Endothelial cell of umbilical vein (primary cell): ENCODE data around the gene SLC8A1. TPM values are rescaled to one million over a fixed set of nuclear protein-coding genes. Genes with fewer than 3 reads are reported as not detected.

Source experiments
- BruUV-seq: library from RNA; stranded (reverse); fragments of 400-500 nt; replicated peaks from 2 replicates; lab custom pipeline; 2021; lab: Mats Ljungman, UMichigan
- CTCF ChIA-PET: fragments of 300-600, 350-600 bp; sonication (Branson Sonifier 250); formaldehyde crosslinking; loops from one replicate; lab custom pipeline; 2021; ENCODE audit warnings: antibody characterized with exemption, inconsistent platforms; lab: Charles Lee
- POLR2A ChIA-PET: fragments of 300-600, 350-600 bp; sonication (Branson Sonifier 250); formaldehyde crosslinking; loops from one replicate; lab custom pipeline; 2021; ENCODE audit warnings: antibody characterized with exemption, inconsistent platforms; lab: Charles Lee
- DNase-seq: peaks from one replicate; pipeline ENCODE4 v3.0.0-alpha.2; 2011; ENCODE audit warnings: low read depth, low spot score
- FAIRE-seq: peaks from 2 replicates; lab custom pipeline; 2011; peaks lifted over from hg19 to GRCh38; lab: Jason Lieb, UNC
- H2AFZ ChIP-seq: 2 replicates; pipeline ENCODE4 v1.6.0; 2012; ENCODE audit warnings: low read depth, low read length, control low read depth, inconsistent platforms
- H3K27ac ChIP-seq: 2 replicates; pipeline ENCODE4 v1.5.1; 2011; ENCODE audit warnings: low read depth, mild to moderate bottlenecking, control low read depth, low read length, moderate library complexity; ENCODE audit not compliant: insufficient read depth
- H3K27me3 ChIP-seq, 2 experiments: 2 replicates each; pipeline versions ENCODE4 v1.6.0 to v1.6.1; 2011; ENCODE audit warnings: low read length in 2 of 2, mixed read lengths in 1 of 2; ENCODE audit not compliant: control insufficient read depth in 2 of 2, insufficient read depth in 2 of 2
- H3K36me3 ChIP-seq, 2 experiments: 2 replicates in 1 of 2; 3 replicates in 1 of 2; pipeline ENCODE4 v1.5.1; 2011; ENCODE audit warnings: low read length in 2 of 2, mild to moderate bottlenecking in 1 of 2, moderate library complexity in 1 of 2; ENCODE audit not compliant: control insufficient read depth in 2 of 2, insufficient read depth in 2 of 2; ENCODE audit errors: extremely low read depth in 1 of 2
- H3K4me1 ChIP-seq: 3 replicates; pipeline ENCODE4 v1.5.1; 2011; ENCODE audit warnings: mild to moderate bottlenecking, low read length; ENCODE audit not compliant: control insufficient read depth, insufficient read depth; ENCODE audit errors: extremely low read depth
- H3K4me2 ChIP-seq: 2 replicates; pipeline ENCODE4 v1.6.1; 2011; ENCODE audit warnings: low read length, control low read depth, mixed read lengths; ENCODE audit not compliant: insufficient read depth
- H3K4me3 ChIP-seq, 3 experiments: fragments of 200-600 bp in 1 of 3; sonication (generic), shearing (Covaris generic) in 1 of 3; replicated peaks in 1 of 3; 2 replicates each; pipeline ENCODE4 v1.5.1; 2011 to 2016; ENCODE audit warnings: control low read depth in 3 of 3, low read length in 3 of 3, mild to moderate bottlenecking in 2 of 3, inconsistent platforms in 1 of 3, low read depth in 1 of 3, moderate library complexity in 1 of 3; ENCODE audit not compliant: insufficient read depth in 1 of 3
- H3K79me2 ChIP-seq: 2 replicates; pipeline ENCODE4 v1.6.0; 2012; ENCODE audit warnings: low read length, inconsistent platforms; ENCODE audit not compliant: control insufficient read depth, insufficient read depth
- H3K9ac ChIP-seq: replicated peaks from 2 replicates; pipeline ENCODE3; 2011; ENCODE audit warnings: low read length, control low read depth; ENCODE audit not compliant: insufficient read depth; ENCODE audit errors: extremely low read depth
- H3K9me1 ChIP-seq: replicated peaks from 3 replicates; pipeline ENCODE4 v1.6.0; 2011; ENCODE audit warnings: mild to moderate bottlenecking, low read length; ENCODE audit not compliant: control insufficient read depth, insufficient read depth; ENCODE audit errors: extremely low read depth
- H3K9me3 ChIP-seq: replicated peaks from 2 replicates; pipeline ENCODE4 v1.5.1; 2012; ENCODE audit warnings: low read length, inconsistent platforms; ENCODE audit not compliant: control insufficient read depth, insufficient read depth
- H4K20me1 ChIP-seq: replicated peaks from 2 replicates; pipeline ENCODE3; 2011; ENCODE audit warnings: mild to moderate bottlenecking, low read length; ENCODE audit not compliant: control insufficient read depth, insufficient read depth; ENCODE audit errors: extremely low read depth
- CTCF ChIP-seq, 2 donors: IDR thresholded peaks; 1 replicate in 1 of 2; 2 replicates in 1 of 2; pipeline ENCODE4 v1.5.1; 2011; ENCODE audit warnings: low read length in 2 of 2, mild to moderate bottlenecking in 2 of 2, moderate library complexity in 2 of 2, control low read depth in 1 of 2, inconsistent platforms in 1 of 2, low read depth in 1 of 2; ENCODE audit not compliant: insufficient read depth in 1 of 2; ENCODE audit errors: extremely low read depth in 1 of 2
- EZH2 ChIP-seq: IDR thresholded peaks from 2 replicates; pipeline ENCODE4 v1.6.1; 2012; ENCODE audit warnings: borderline replicate concordance, low read depth, mild to moderate bottlenecking, moderate library complexity, low read length, inconsistent platforms; ENCODE audit not compliant: severe bottlenecking
- FOS ChIP-seq: IDR thresholded peaks from 2 replicates; pipeline ENCODE4 v1.6.1; 2011; ENCODE audit warnings: mild to moderate bottlenecking, low read length, moderate library complexity, borderline replicate concordance; ENCODE audit not compliant: insufficient read depth
- GATA2 ChIP-seq: IDR thresholded peaks from 2 replicates; pipeline ENCODE4 v1.7.0; 2011; ENCODE audit warnings: low read depth, mild to moderate bottlenecking, moderate library complexity, mixed read lengths, low read length; ENCODE audit not compliant: insufficient read length, insufficient read depth
- JUN ChIP-seq: IDR thresholded peaks from 2 replicates; pipeline ENCODE4 v1.6.1; 2011; ENCODE audit warnings: borderline replicate concordance, low read depth; ENCODE audit not compliant: insufficient read length, insufficient read depth
- MAX ChIP-seq: IDR thresholded peaks from 2 replicates; pipeline ENCODE4 v1.6.1; 2011; ENCODE audit not compliant: insufficient read depth, insufficient read length
- MYC ChIP-seq: IDR thresholded peaks from one replicate; pipeline ENCODE4 v1.6.1; 2011; ENCODE audit warnings: mild to moderate bottlenecking, low read depth, low read length
- POLR2A ChIP-seq: IDR thresholded peaks from 2 replicates; pipeline ENCODE4 v1.6.1; 2012; ENCODE audit warnings: low read depth, mild to moderate bottlenecking, control low read depth, low read length
- POLR2AphosphoS5 ChIP-seq: IDR thresholded peaks from 2 replicates; pipeline ENCODE4 v1.6.1; 2012; ENCODE audit warnings: low read depth, mild to moderate bottlenecking, control low read depth, low read length, moderate library complexity; ENCODE audit not compliant: insufficient read depth
- dilution Hi-C: fragments of 300-500 bp; cut with MboI; formaldehyde crosslinking; loops from one replicate; pipeline ENCODE4 v1.15.0; 2019; ENCODE audit warnings: low sequenced_read_pairs; ENCODE audit not compliant: extremely low pct_ligation_motif_present
- intact Hi-C: fragments of 100-400 bp; cut with micrococcal nuclease; formaldehyde crosslinking; loops from one replicate; pipeline ENCODE4 v1.10.0; 2022
- polyA plus RNA-seq, 4 experiments: library from polyadenylated mRNA; depleted of rRNA in 3 of 4; stranded (reverse) in 3 of 4; unstranded in 1 of 4; fragments of >200 nt; gene quantifications; 2 replicates each; pipeline versions ENCODE4 v1.2.1 to v1.2.3, GENCODE V29; 2011 to 2012; ENCODE audit warnings: missing spikeins in 1 of 4
- total RNA-seq: library from RNA; stranded (reverse); gene quantifications from 2 replicates; pipeline ENCODE4 v1.2.3, GENCODE V29; 2021

The SLC8A1 gene
- total and polyA plus RNA-seq, 2 donors (not counting 3 experiments of a cell fraction or from before 2014, with no cell fraction given), result 0.19 to 1.8 TPM

GRCh38 chr2:40450066-40450795, 1.7 kb downstream of the SLC8A1 start:
- TF ChIP-seq MAX (no peak), FOS (no peak), GATA2 (no peak), JUN (no peak), POLR2A (no peak), EZH2 (no peak), POLR2AphosphoS5 (no peak), CTCF (IDR thresholded peaks at IDR 0.05; ENCODE audit: extremely low read depth in 1 of 2, insufficient read depth in 1 of 2, low read depth in 1 of 2, low read length in 2 of 2) (no peak), MYC (no peak)
- H3K9me3 ChIP-seq, result no peaks in the 10 kb centered on the region
- H3K27ac ChIP-seq, result no peak overlapping the region
- ChIA-PET CTCF (interaction anchor here (0.6 to 6.1 kb wide), 25 partner anchors 8 to 1249 kb away, joined by 3 to 59 read pairs (median 5); no protein-coding TSS in a partner anchor), POLR2A (interaction anchor here (1.0 kb wide), 1 partner anchor 537 kb away, joined by 3 read pairs; no protein-coding TSS in a partner anchor)
- no peaks in the 10 kb centered on the region for H3K9me1 ChIP-seq
- no peaks in the 10 kb centered on the region for H3K36me3 ChIP-seq
- no peaks in the 10 kb centered on the region for H3K79me2 ChIP-seq
- DNase-seq (peak; percentile 25), FAIRE-seq (no peak)
- H3K4me2 ChIP-seq, result peak overlapping the region; percentile 84
- BruUV-seq, result no TSS peak
- intact Hi-C loops, result loop anchor here (1.0 to 10.0 kb wide), 2 partner anchors 206 to 955 kb away; no protein-coding TSS in a partner anchor
- no peaks in the 10 kb centered on the region for H3K27me3 ChIP-seq
- H3K9ac ChIP-seq, result no peak overlapping the region
- peaks cover 10% of the 10 kb centered on the region for H3K4me1 ChIP-seq
- dilution Hi-C loops, result no loop called here
- H3K4me3 ChIP-seq, result peak overlapping the region in 1 of 3 experiments; percentile 46
- no peaks in the 10 kb centered on the region for H4K20me1 ChIP-seq
- H2AFZ ChIP-seq, result peak overlapping the region; percentile 49
